Stimulated activated CD8-positive, alpha-beta memory T cell treated with anti-CD3 and anti-CD28 coated beads, Interleukin-4, amount 100 ng/mL, for 48 hours (primary cell): ENCODE data around the gene RNF208.

Source experiments
- DNase-seq: peaks from one replicate; pipeline ENCODE4 v3.0.0-alpha.2; 2020

Gene RNF208

DNA sequence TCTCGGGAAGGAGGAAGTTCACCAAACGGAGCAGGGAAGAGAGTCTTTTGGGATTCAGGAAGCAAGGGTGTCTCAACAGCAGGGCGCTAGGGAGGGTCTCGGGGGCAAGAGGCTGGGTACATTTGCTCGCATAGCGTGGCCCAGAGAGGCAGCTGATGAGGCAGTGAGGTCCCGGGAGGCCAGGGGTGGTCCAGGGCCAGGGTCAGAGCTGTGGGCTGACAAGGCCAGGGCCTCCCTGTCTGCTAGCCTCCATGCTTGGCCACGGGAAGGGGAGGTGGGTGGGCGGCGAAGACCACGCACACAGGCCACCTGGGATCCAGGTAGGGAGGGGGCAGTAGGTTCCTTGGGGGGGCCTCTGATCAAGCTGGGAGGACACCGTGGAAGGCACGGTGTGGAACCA lies 10.5 kb downstream of the RNF208 start:
- no peak for DNase-seq

DNA sequence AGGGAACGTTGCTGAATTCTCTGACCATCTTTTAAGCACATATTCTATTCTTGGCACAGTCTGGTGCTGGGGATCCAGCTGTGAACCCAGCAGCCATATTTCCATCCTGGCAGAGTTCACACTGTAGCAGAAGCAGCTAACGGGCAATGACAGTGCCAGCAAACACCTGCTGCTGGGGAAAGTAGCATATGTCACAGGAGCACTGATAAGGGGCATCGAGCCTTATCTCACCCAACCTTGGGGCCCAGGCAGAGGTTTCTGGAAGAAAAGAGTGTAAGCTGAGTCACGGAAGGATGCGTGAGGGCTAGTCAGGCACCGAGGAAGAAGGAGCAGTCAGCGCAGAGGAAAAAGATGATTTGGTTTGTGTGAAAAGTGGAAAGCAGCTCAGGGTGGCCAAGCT lies 15.4 kb downstream of the RNF208 start:
- no peak for DNase-seq

DNA sequence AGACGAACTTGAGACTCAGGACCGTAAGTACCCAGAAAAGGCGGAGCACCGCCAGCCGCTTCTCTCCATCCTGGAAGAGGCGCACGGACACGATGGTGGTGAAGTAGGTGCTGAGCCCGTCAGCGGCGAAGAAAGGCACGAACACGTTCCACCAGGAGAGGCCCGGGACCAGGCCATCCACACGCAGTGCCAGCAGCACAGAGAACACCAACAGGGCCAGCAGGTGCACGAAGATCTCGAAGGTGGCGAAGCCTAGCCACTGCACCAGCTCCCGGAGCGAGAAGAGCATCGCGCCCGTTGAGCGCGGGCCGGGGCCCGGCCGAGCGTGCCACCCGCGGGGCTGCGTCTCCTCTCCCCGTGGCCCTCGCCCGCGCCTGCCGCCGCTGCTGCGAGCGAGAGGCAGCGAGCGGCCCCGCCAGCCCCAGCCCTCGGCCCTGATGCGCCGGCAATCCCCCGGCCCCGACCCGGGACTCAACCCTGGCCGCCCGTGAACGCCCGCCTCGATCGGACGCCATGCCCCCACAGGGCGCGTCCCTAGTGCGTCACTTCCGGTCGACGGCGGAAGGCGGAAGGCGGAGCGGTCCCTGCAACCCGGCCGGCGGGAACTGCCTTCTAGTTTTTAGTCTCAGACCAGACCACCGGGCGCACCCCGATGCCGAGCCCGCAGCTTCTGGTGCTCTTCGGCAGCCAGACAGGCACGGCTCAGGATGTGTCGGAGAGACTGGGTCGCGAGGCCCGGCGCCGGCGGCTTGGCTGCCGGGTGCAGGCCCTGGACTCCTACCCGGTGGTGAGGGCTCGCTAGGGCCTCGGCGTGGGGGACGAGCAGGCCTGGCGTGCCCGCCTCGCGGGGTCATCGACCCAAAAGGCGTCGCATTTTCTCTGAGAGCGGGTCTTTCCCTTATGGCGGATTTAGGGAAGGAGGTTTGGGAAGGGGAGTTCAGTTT lies 16.6 kb downstream of the RNF208 start, which contains the start of the genes NDOR1 and TMEM203:
Gene NDOR1, plus strand, starts transcription at position 575 of the 944 bp plus-strand sequence. Its CDS starts 78 bp downstream, at position 653.
Gene TMEM203, minus strand, starts transcription at position 523 of the 944 bp plus-strand sequence. Its CDS starts 234 bp downstream, at position 289.
- peak; percentile 98 for DNase-seq

GRCh38 chr9:137204731-137205125 lies 17.3 kb downstream of the RNF208 start:
- DNase-seq, result no peak

DNA sequence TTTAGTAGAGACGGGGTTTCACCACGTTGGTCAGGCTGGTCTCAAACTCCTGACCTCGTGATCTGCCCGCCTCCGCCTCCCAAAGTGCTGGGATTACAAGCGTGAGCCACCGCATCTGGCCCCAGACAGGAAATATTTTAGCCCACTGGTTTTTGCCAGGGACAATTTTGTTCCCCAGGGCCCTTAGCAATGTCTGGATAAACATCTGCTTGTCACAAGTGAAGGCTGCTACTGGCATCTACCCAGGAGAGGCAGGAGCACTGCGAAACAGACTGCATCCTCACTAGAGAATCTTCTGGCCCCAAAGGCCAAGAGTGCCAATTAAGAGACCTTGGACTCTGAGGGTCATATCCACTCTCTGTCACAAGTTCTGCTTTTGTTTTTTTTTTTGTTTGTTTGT lies 19.1 kb downstream of the RNF208 start:
- no peak for DNase-seq

DNA sequence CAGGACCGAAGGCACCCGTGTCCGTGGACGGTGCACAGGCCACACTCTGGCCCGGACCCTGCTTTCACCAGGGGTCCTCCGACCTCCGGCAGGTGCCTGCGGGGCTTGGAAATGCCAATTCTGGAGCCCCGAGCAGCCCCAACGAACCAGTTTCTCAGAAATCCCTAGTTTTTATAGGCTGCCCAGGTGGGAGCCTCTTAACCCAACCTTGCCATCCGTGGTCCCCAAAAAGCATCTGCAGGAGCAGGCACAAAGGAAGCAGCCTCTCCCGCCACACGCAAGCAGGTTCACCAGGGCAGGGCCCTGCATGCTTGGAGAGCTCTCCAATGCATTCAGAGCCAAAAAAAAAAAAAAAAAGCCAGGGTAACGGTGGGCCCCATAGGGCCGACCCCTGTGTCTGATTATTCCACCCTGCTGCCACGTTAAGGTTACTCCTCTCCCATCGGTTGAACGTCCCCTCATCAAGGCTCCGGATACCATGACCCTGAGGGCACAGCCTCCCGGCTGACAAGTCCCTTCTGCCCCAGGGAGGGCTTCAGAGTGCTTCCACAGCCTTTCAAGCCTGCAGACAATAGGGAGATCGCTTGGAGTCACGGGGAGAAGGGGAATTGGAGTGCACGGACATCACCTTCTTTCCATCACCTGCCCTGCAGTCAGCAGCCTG lies 20.7 kb downstream of the RNF208 start:
- DNase-seq, result no peak

DNA sequence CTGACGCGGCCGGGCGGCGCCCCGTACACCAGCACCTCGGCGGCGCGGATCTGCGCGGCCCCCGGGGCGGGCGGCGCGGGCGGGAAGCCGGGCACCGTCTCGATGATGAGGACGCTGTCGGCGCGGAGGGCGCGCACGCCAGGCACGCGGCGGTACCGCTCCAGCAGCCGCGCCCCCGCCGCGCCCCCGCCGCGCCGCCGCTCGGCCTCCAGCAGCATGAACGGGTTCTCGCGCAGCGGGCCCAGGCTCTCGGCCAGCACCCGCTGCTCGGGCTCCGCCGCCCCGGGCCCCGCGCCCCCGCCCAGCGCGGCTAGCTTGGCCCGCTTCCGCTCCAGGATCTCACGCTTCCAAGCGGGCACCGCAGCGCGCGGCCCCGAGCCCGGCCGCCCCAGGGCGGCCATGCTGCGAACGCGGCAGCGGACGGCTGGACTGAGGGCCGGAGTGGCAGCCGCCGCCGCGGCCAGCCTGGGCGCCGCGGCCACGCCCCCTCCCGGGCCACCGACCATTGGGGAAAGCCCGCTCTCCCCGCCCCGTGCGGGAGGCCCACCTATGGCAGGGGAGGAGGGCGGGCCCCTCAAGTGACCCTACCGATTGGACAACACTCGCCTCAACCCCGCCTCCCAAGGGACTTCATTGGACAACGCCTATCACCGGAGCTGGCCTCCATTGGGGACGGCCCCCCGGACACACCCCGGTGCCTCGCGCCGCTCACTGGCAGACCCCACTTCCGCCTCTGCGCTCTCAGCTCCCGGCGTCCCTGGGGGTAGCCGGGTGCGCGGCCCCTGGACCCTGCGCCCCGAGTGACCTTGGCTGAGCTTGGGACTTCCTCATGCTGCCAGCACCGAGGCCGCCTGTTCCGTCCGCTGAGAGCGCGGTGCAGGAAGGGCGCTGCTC lies 21.5 kb downstream of the RNF208 start, which contains the start of gene TPRN:
Gene TPRN, minus strand, starts transcription at position 431 of the 894 bp plus-strand sequence. Its CDS starts 30 bp downstream, at position 401.
- peak; percentile 99 for DNase-seq

DNA sequence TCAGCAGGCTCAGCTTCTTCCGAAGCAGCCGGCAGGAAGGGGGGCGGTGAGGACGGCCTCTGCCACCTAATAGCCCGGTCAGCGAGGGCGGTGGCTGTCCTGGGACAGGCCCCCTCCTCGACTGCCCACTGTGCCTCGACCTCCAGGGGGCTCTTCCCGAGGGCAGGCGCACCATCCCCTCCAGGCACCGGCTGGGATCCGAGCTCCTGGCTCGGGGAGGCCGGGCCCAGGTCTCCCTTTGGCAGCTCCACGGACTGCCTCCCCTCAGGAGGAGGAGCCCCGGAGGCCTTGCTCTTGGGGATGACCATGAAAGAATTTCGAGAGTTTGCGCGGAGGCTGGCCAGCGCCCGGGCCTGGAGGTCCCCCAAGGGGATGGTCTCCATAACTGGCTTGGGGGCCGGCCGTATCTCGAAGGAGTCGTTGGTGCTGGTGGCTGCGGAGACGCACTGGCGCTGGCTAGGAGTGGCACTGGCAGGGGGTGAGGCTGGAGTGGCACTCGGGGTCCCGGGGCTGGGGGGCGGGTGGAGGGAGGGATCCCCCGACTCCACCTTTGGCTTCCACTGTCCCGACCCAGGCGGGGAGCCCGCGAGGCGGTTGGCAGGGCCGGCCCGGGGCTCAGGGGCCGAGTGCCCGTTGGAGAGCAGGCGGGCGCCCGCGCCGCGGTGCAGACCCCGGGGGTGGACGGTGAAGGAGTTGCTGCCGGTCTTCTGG lies 22.5 kb downstream of the RNF208 start:
- no peak for DNase-seq

- no peak for DNase-seq
These were observed 23.1 kb downstream of the RNF208 start for GRCh38 chr9:137198902-137199283.

DNA sequence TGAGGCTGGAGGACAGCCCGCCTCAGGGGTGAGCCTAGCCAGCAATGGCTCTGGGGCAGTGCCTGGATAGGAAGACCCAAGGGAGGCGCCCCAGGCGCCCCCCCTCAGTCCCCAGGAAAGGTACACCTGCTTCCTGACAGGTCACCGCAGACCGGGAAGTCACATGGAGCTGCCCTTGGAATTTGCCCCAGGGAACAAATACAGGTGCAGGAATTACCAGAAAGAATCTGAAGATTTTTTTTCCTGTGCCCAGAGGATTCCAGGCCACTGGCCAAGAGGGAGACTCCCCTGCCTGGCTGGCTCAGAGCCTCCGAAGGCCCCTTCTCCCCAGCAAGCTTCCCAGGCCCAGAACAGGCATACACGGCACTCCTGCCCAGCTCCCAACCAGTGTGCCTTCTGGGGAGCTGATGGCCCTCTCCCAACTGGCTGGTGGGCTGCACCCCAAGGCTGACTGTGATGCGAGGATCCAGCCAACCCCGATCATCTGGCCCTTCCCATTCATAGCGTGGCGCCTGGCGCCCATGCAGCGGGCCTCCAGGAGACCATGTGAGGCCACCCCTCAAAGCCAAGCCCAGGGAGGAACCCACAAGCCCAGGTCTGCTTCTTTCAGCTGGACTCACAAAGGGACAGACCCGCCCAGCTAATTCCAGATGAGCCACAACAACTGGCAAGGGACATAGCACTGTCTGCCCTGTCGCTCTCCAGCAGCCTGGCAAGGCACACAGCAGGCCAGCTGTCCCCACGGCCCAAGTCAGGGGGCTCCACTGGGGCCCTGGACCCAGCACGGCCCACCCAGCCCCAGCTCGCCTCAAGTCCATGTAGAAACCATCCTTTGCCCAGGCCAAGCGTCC lies 23.8 kb downstream of the RNF208 start:
- no peak for DNase-seq

- no peak for DNase-seq
These were observed 26.4 kb downstream of the RNF208 start for GRCh38 chr9:137195525-137196220.

DNA sequence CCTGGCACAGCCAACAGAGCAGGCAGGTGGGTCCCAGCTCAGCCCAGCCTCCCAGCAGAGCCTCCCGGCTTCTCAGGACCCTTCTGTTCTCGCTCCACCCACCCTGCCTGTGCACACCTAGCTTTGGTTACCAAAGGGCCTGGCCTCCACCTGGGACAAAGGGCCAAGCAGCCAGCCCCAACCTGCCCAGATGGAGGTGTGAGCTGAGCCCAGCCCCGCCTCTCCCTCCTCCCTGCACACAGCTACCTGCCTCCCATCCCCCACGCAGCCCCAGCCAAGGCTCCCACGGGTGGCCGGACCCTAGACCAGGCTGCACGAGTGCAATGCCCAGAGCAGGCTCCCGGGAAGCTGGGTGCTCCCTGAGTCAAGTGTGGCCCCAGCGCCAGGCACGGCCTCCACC lies 27.1 kb downstream of the RNF208 start:
- no peak for DNase-seq

DNA sequence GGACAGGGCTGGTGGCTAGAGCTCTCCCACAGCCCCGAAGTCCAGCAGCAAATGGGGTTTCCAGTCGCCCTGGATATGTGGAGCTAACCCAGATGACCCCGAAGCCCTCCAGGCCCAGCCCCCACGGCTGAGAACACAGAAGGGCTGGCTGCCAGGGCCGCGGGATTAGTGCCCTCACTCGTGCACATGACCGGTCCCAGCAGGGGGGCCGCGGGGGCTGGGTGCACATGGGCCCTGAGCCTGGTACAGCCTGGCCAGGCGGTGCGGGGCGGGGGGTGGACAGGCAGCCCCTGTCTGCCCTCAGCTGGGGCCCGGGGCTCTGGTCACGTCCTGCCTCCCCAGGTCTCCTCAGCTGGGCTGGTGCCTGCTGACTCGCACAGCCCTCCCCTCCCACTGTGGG lies 27.7 kb downstream of the RNF208 start:
- DNase-seq, result no peak

- DNase-seq, result no peak
These were observed 28.3 kb downstream of the RNF208 start for GRCh38 chr9:137193771-137194170.

- DNase-seq, result no peak
These were observed 29.2 kb downstream of the RNF208 start for GRCh38 chr9:137192859-137193258.

GRCh38 chr9:137192448-137192780 lies 29.6 kb downstream of the RNF208 start:
- DNase-seq, result no peak

GRCh38 chr9:137191691-137192447 lies 30.2 kb downstream of the RNF208 start:
- DNase-seq, result no peak

GRCh38 chr9:137191245-137191644 lies 30.8 kb downstream of the RNF208 start:
- no peak for DNase-seq

GRCh38 chr9:137190315-137190856 lies 31.7 kb downstream of the RNF208 start:
- DNase-seq, result no peak
